ENCODE data around the gene GAS6.
"Not testable (repeated sequence)": the region's sequence is repeated elsewhere in the genome, so short reads cannot be mapped to it uniquely, and the experiment has no call there.

Gene GAS6

GRCh38 chr13:113794086-113794485, 69.8 kb downstream of the GAS6 start:
- Mint-ChIP-seq H3K4me1 (no peaks in the 10 kb centered on the region), H3K9me3 (no peaks in the 10 kb centered on the region)

GRCh38 chr13:113793718-113794085, 70.2 kb downstream of the GAS6 start:
- Mint-ChIP-seq H3K27me3 (ENCODE audit: low read depth) (peaks cover 11% of the 10 kb centered on the region), H3K4me3 (no peak overlapping the region), H3K36me3 (ENCODE audit: low read depth) (no peaks in the 10 kb centered on the region), H3K27ac (no peak overlapping the region), H3K9me3 (no peaks in the 10 kb centered on the region), H3K4me1 (no peaks in the 10 kb centered on the region)
- TF ChIP-seq CTCF (IDR thresholded peaks at IDR 0.05; ENCODE audit: unreplicated experiment in 3 of 3): no peak

More at GRCh38 chr13:113794086-113794485, 69.8 kb downstream of the GAS6 start:
- no peak overlapping the region for H3K4me3 Mint-ChIP-seq
- no peak overlapping the region for H3K27ac Mint-ChIP-seq
- H3K36me3 Mint-ChIP-seq (ENCODE audit: low read depth): no peaks in the 10 kb centered on the region
- peaks cover 9% of the 10 kb centered on the region for H3K27me3 Mint-ChIP-seq (ENCODE audit: low read depth)
- TF ChIP-seq CTCF (IDR thresholded peaks at IDR 0.05; ENCODE audit: unreplicated experiment in 3 of 3): no peak

- H3K4me3 Mint-ChIP-seq: no peak overlapping the region
- H3K36me3 Mint-ChIP-seq (ENCODE audit: low read depth): no peaks in the 10 kb centered on the region
- no peaks in the 10 kb centered on the region for H3K4me1 Mint-ChIP-seq
- no peak for TF ChIP-seq CTCF (IDR thresholded peaks at IDR 0.05; ENCODE audit: unreplicated experiment in 3 of 3)
- no peaks in the 10 kb centered on the region for H3K9me3 Mint-ChIP-seq
- no peak overlapping the region for H3K27ac Mint-ChIP-seq
- H3K27me3 Mint-ChIP-seq (ENCODE audit: low read depth): peaks cover 11% of the 10 kb centered on the region
Measured at GRCh38 chr13:113792886-113793717, 70.8 kb downstream of the GAS6 start.

- Mint-ChIP-seq H3K4me3 (no peak overlapping the region), H3K9me3 (no peaks in the 10 kb centered on the region), H3K27me3 (ENCODE audit: low read depth) (peaks cover 11% of the 10 kb centered on the region), H3K4me1 (no peaks in the 10 kb centered on the region), H3K27ac (no peak overlapping the region), H3K36me3 (ENCODE audit: low read depth) (no peaks in the 10 kb centered on the region)
- TF ChIP-seq CTCF (IDR thresholded peaks at IDR 0.05; ENCODE audit: unreplicated experiment in 3 of 3): no peak
Measured at GRCh38 chr13:113792236-113792770, 71.6 kb downstream of the GAS6 start.

GRCh38 chr13:113791761-113792160, 72.1 kb downstream of the GAS6 start:
- Mint-ChIP-seq H3K4me3 (no peak overlapping the region), H3K36me3 (ENCODE audit: low read depth) (no peaks in the 10 kb centered on the region), H3K27ac (no peak overlapping the region), H3K4me1 (no peaks in the 10 kb centered on the region), H3K9me3 (no peaks in the 10 kb centered on the region), H3K27me3 (ENCODE audit: low read depth) (peaks cover 11% of the 10 kb centered on the region)
- TF ChIP-seq CTCF (IDR thresholded peaks at IDR 0.05; ENCODE audit: unreplicated experiment in 3 of 3): no peak

- no peaks in the 10 kb centered on the region for H3K4me1 Mint-ChIP-seq
- no peaks in the 10 kb centered on the region for H3K36me3 Mint-ChIP-seq (ENCODE audit: low read depth)
- no peak for TF ChIP-seq CTCF (IDR thresholded peaks at IDR 0.05; ENCODE audit: unreplicated experiment in 3 of 3)
- H3K9me3 Mint-ChIP-seq: no peaks in the 10 kb centered on the region
- H3K4me3 Mint-ChIP-seq: no peak overlapping the region
- H3K27me3 Mint-ChIP-seq (ENCODE audit: low read depth): peaks cover 11% of the 10 kb centered on the region
- no peak overlapping the region for H3K27ac Mint-ChIP-seq
Measured at GRCh38 chr13:113791226-113791625, 72.7 kb downstream of the GAS6 start.

GRCh38 chr13:113789931-113790330, 73.9 kb downstream of the GAS6 start:
- H3K4me1 Mint-ChIP-seq; H3K36me3 Mint-ChIP-seq (ENCODE audit: low read depth); H3K4me3 Mint-ChIP-seq; H3K27ac Mint-ChIP-seq; H3K9me3 Mint-ChIP-seq: not testable (repeated sequence)
- peaks cover 14% of the 10 kb centered on the region for H3K27me3 Mint-ChIP-seq (ENCODE audit: low read depth)

Data from nephron (organoid).